Neuronal stem cell (in vitro differentiated cells): ENCODE results near the gene GNPTAB.

ENCODE experiments used
- DNase-seq: peaks from one replicate; pipeline ENCODE4 v3.0.0-alpha.2; 2013; ENCODE audit warnings: low spot score
- H2AFZ ChIP-seq: one replicate; pipeline ENCODE4 v1.6.1; 2013; ENCODE audit warnings: mild to moderate bottlenecking, low read length, inconsistent platforms
- H2AK5ac ChIP-seq: 2 replicates; pipeline ENCODE4 v1.6.1; 2013; ENCODE audit warnings: low read depth, mild to moderate bottlenecking, inconsistent platforms, low read length, moderate library complexity, mixed read lengths
- H2BK120ac ChIP-seq: 2 replicates; pipeline ENCODE4 v1.6.1; 2013; ENCODE audit warnings: low read depth, mild to moderate bottlenecking, inconsistent platforms, low read length, moderate library complexity, mixed read lengths
- H2BK12ac ChIP-seq: one replicate; pipeline ENCODE4 v1.6.1; 2013; ENCODE audit warnings: low read length, inconsistent platforms
- H2BK15ac ChIP-seq: 2 replicates; pipeline ENCODE4 v1.6.1; 2013; ENCODE audit warnings: mild to moderate bottlenecking, low read length, inconsistent platforms, mixed read lengths
- H2BK5ac ChIP-seq: one replicate; pipeline ENCODE4 v1.6.1; 2013; ENCODE audit warnings: inconsistent platforms, mild to moderate bottlenecking, low read length, moderate library complexity
- H3K14ac ChIP-seq: one replicate; pipeline ENCODE4 v1.6.1; 2013; ENCODE audit warnings: low read length, inconsistent platforms
- H3K18ac ChIP-seq: 2 replicates; pipeline ENCODE4 v1.6.1; 2013; ENCODE audit warnings: low read length, inconsistent platforms
- H3K23ac ChIP-seq: 2 replicates; pipeline ENCODE4 v1.6.1; 2013; ENCODE audit warnings: low read depth, mild to moderate bottlenecking, mixed read lengths, low read length, inconsistent platforms; ENCODE audit not compliant: poor library complexity
- H3K27ac ChIP-seq: replicated peaks from 3 replicates; pipeline ENCODE4 v1.5.1; 2013; ENCODE audit warnings: low read length, inconsistent platforms
- H3K27me3 ChIP-seq, 3 experiments: 2 replicates each; pipeline ENCODE4 v1.6.1; 2013; ENCODE audit warnings: low read length in 3 of 3, mild to moderate bottlenecking in 2 of 3, inconsistent platforms in 1 of 3, low read depth in 1 of 3, mixed read lengths in 1 of 3, moderate library complexity in 1 of 3; ENCODE audit not compliant: control insufficient read depth in 3 of 3, insufficient read depth in 3 of 3
- H3K36me3 ChIP-seq, 2 donors: replicated peaks in 1 of 2; 2 replicates each; pipeline ENCODE4 v1.6.1; 2013; ENCODE audit warnings: low read length in 2 of 2; ENCODE audit not compliant: control insufficient read depth in 2 of 2, insufficient read depth in 2 of 2
- H3K4ac ChIP-seq: 2 replicates; pipeline ENCODE4 v1.6.1; 2013; ENCODE audit warnings: inconsistent platforms, mild to moderate bottlenecking, low read length, moderate library complexity
- H3K4me1 ChIP-seq, 2 donors: 1 replicate in 1 of 2; 2 replicates in 1 of 2; pipeline ENCODE4 v1.6.1; 2013; ENCODE audit warnings: low read length in 2 of 2, low read depth in 1 of 2; ENCODE audit not compliant: control insufficient read depth in 2 of 2, insufficient read depth in 1 of 2
- H3K4me2 ChIP-seq: one replicate; pipeline ENCODE4 v1.6.1; 2013; ENCODE audit warnings: mild to moderate bottlenecking, low read length, inconsistent platforms; ENCODE audit not compliant: insufficient read depth, poor library complexity, severe bottlenecking
- H3K4me3 ChIP-seq, 2 donors: 2 replicates each; pipeline ENCODE4 v1.5.1; 2013; ENCODE audit warnings: low read length in 2 of 2, mild to moderate bottlenecking in 2 of 2, inconsistent platforms in 1 of 2, moderate library complexity in 1 of 2
- H3K79me1 ChIP-seq: one replicate; pipeline ENCODE4 v1.6.1; 2013; ENCODE audit warnings: low read depth, mild to moderate bottlenecking, inconsistent platforms, low read length, moderate library complexity
- H3K9ac ChIP-seq: one replicate; pipeline ENCODE4 v1.6.1; 2013; ENCODE audit warnings: mild to moderate bottlenecking, low read depth, low read length, inconsistent platforms; ENCODE audit not compliant: poor library complexity
- H3K9me3 ChIP-seq, 2 donors: replicated peaks in 1 of 2; 2 replicates each; pipeline versions ENCODE3 to v1.6.1; 2013; ENCODE audit warnings: low read length in 2 of 2, mild to moderate bottlenecking in 2 of 2, inconsistent platforms in 1 of 2, low read depth in 1 of 2, mixed read lengths in 1 of 2, moderate library complexity in 1 of 2; ENCODE audit not compliant: control insufficient read depth in 2 of 2, insufficient read depth in 1 of 2
- H4K8ac ChIP-seq: one replicate; pipeline ENCODE4 v1.6.1; 2013; ENCODE audit warnings: low read depth, mild to moderate bottlenecking, inconsistent platforms, low read length, moderate library complexity
- H4K91ac ChIP-seq: one replicate; pipeline ENCODE4 v1.6.1; 2013; ENCODE audit warnings: low read length, low read depth, mild to moderate bottlenecking, inconsistent platforms; ENCODE audit not compliant: poor library complexity
- WGBS, 2 donors: extraction: QIAGEN DNeasy Blood & Tissue Kit; methylation state at CpG; one replicate each; pipeline ENCODE4 v1.1.7; 2013; ENCODE audit warnings: missing lambda C conversion rate in 2 of 2, mixed read lengths in 1 of 2; ENCODE audit not compliant: insufficient read length in 2 of 2, insufficient replicate concordance in 1 of 2; ENCODE audit errors: extremely low coverage in 2 of 2; 5-methylcytosine and 5-hydroxymethylcytosine counted together

The GNPTAB gene

GRCh38 chr12:101759396-101760047, 71.2 kb downstream of the GNPTAB start:
- H3K4me3 ChIP-seq = no peak overlapping the region
- no peak overlapping the region for H3K23ac ChIP-seq
- no peaks in the 10 kb centered on the region for H3K27me3 ChIP-seq
- H2BK5ac ChIP-seq = no peak overlapping the region
- no peak overlapping the region for H3K27ac ChIP-seq
- H3K18ac ChIP-seq = no peak overlapping the region
- H2BK120ac ChIP-seq = no peak overlapping the region
- H3K79me1 ChIP-seq = no peaks in the 10 kb centered on the region
- no peak overlapping the region for H3K4me2 ChIP-seq
- no peak overlapping the region for H2AFZ ChIP-seq
- no peak for DNase-seq
- no peak overlapping the region for H4K8ac ChIP-seq
- WGBS, 2 donors = no CpG with 5 or more reads among the region's 5 CpGs
- no peak overlapping the region for H2BK15ac ChIP-seq
- H3K36me3 ChIP-seq = peaks cover 2 to 6% of the 10 kb centered on the region in 2 donors
- no peak overlapping the region for H2BK12ac ChIP-seq
- no peaks in the 10 kb centered on the region for H3K4me1 ChIP-seq
- no peaks in the 10 kb centered on the region for H3K9me3 ChIP-seq
- no peak overlapping the region for H3K4ac ChIP-seq
- H3K14ac ChIP-seq = no peak overlapping the region
- H4K91ac ChIP-seq = no peak overlapping the region
- no peak overlapping the region for H2AK5ac ChIP-seq
- H3K9ac ChIP-seq = no peak overlapping the region

- WGBS, 2 donors = no CpG with 5 or more reads among the region's 4 CpGs
- Histone ChIP-seq H3K18ac (no peak overlapping the region), H3K23ac (no peak overlapping the region), H2AK5ac (no peak overlapping the region), H2AFZ (no peak overlapping the region), H3K79me1 (no peaks in the 10 kb centered on the region), H3K4ac (no peak overlapping the region), H2BK15ac (no peak overlapping the region), H3K27me3 (peaks cover 0 to 1% (median 0%) of the 10 kb centered on the region in 3 experiments), H4K91ac (no peak overlapping the region), H3K36me3 (peaks cover 1 to 18% of the 10 kb centered on the region in 2 donors), H3K4me1 (no peaks in the 10 kb centered on the region), H2BK12ac (no peak overlapping the region), H2BK5ac (no peak overlapping the region), H3K9me3 (no peaks in the 10 kb centered on the region), H3K4me2 (no peak overlapping the region), H3K27ac (no peak overlapping the region), H3K4me3 (no peak overlapping the region), H3K14ac (no peak overlapping the region), H3K9ac (no peak overlapping the region), H2BK120ac (no peak overlapping the region), H4K8ac (no peak overlapping the region)
- no peak for DNase-seq
These were observed 80.6 kb downstream of the GNPTAB start for GRCh38 chr12:101750152-101750551.

GRCh38 chr12:101749657-101750056, 81.1 kb downstream of the GNPTAB start:
- H3K36me3 ChIP-seq = peaks cover 1 to 18% of the 10 kb centered on the region in 2 donors
- no peak overlapping the region for H4K91ac ChIP-seq
- no peaks in the 10 kb centered on the region for H3K4me1 ChIP-seq
- no peak overlapping the region for H3K23ac ChIP-seq
- no peak overlapping the region for H2BK12ac ChIP-seq
- no peak overlapping the region for H2AK5ac ChIP-seq
- H3K27ac ChIP-seq = no peak overlapping the region
- H3K4ac ChIP-seq = no peak overlapping the region
- H3K14ac ChIP-seq = no peak overlapping the region
- H3K79me1 ChIP-seq = no peaks in the 10 kb centered on the region
- no peak overlapping the region for H2BK5ac ChIP-seq
- H2BK15ac ChIP-seq = no peak overlapping the region
- H3K27me3 ChIP-seq = peaks cover 0 to 1% (median 0%) of the 10 kb centered on the region in 3 experiments
- WGBS, 2 donors = no CpG with 5 or more reads among the region's 4 CpGs
- no peak overlapping the region for H2BK120ac ChIP-seq
- DNase-seq = no peak
- H3K4me2 ChIP-seq = no peak overlapping the region
- H3K18ac ChIP-seq = no peak overlapping the region
- H4K8ac ChIP-seq = no peak overlapping the region
- no peak overlapping the region for H3K9ac ChIP-seq
- H3K9me3 ChIP-seq = no peaks in the 10 kb centered on the region
- H3K4me3 ChIP-seq = no peak overlapping the region
- no peak overlapping the region for H2AFZ ChIP-seq

- H2BK5ac ChIP-seq = no peak overlapping the region
- no peak overlapping the region for H3K4me2 ChIP-seq
- H3K27me3 ChIP-seq = peaks cover 0 to 1% (median 0%) of the 10 kb centered on the region in 3 experiments
- no peak overlapping the region for H3K4me3 ChIP-seq
- H2BK12ac ChIP-seq = no peak overlapping the region
- H3K27ac ChIP-seq = no peak overlapping the region
- H3K14ac ChIP-seq = no peak overlapping the region
- H2BK15ac ChIP-seq = no peak overlapping the region
- no peaks in the 10 kb centered on the region for H3K9me3 ChIP-seq
- no peak overlapping the region for H4K8ac ChIP-seq
- H3K4ac ChIP-seq = no peak overlapping the region
- H2AK5ac ChIP-seq = no peak overlapping the region
- no peak overlapping the region for H3K23ac ChIP-seq
- no peak overlapping the region for H3K18ac ChIP-seq
- H3K9ac ChIP-seq = no peak overlapping the region
- DNase-seq = no peak
- H3K79me1 ChIP-seq = no peaks in the 10 kb centered on the region
- H3K4me1 ChIP-seq = no peaks in the 10 kb centered on the region
- no peak overlapping the region for H4K91ac ChIP-seq
- no peak overlapping the region for H2AFZ ChIP-seq
- H2BK120ac ChIP-seq = no peak overlapping the region
- H3K36me3 ChIP-seq = peaks cover 1 to 24% of the 10 kb centered on the region in 2 donors
- WGBS, 2 donors = no CpG with 5 or more reads among the region's 1 CpG
These were observed 81.9 kb downstream of the GNPTAB start for GRCh38 chr12:101748907-101749306.
